Dedifferentiated amniotic fluid mesenchymal stem cell (primary cell): ENCODE results near the gene FBLN5.

Experiments used
- DNase-seq: peaks from one replicate; pipeline ENCODE4 v3.0.0-alpha.2; 2016; ENCODE audit errors: extremely low spot score

The FBLN5 gene

GRCh38 chr14:91945751-91946621, 1.5 kb downstream of the FBLN5 start:
- DNase-seq: no peak

DNA sequence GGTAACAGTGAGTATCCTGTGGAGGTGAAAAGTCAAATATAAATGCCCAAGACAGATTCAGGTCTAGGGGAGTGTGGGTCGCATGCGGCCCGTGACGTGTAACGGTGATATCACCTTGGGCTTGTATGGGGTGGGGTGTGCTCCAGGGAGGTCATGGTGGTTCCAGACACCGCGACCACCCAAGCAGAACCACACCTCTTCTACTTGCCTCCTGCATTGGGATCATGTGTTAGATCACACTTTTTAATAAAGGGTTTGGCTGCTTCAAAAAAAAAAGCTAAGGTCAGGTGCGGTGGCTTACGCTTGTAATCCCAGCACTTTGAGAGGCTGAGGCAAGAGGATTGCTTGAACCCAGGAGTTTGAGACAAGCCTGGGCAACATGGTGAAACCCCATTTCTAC, 4.5 kb downstream of the FBLN5 start:
- DNase-seq: no peak

- no peak for DNase-seq
These were observed 5.4 kb downstream of the FBLN5 start for GRCh38 chr14:91942128-91942527.

DNA sequence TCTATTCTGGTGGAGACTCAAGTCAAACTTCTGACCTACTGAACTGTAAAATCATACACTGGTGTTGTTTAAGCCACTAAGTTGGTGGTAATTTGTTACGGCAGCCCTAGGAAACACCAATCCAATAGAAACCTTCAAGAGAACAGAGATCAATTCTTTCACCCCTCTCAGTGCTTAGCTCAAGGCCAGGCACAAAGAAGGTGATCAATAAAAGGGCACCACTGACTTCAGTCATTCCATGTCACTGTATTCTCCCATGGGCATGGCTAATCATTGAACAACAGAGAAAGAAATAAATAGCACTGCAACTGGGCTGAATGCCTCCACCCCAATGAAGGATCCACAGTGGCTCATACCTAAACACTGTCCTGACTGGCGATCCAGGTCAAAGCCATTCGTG, 7.3 kb downstream of the FBLN5 start:
- no peak for DNase-seq

GRCh38 chr14:91935586-91935985, 11.9 kb downstream of the FBLN5 start:
- no peak for DNase-seq

GRCh38 chr14:91934554-91935285, 12.8 kb downstream of the FBLN5 start:
- no peak for DNase-seq

- DNase-seq: no peak
These were observed 15.9 kb downstream of the FBLN5 start for GRCh38 chr14:91931478-91932088.

- no peak for DNase-seq
These were observed 17.8 kb downstream of the FBLN5 start for GRCh38 chr14:91929700-91930099.

GRCh38 chr14:91927800-91928199, 19.7 kb downstream of the FBLN5 start:
- DNase-seq: no peak

GRCh38 chr14:91927191-91927590, 20.3 kb downstream of the FBLN5 start:
- DNase-seq: no peak

- DNase-seq: no peak
These were observed 21.2 kb downstream of the FBLN5 start for GRCh38 chr14:91926131-91926890.

DNA sequence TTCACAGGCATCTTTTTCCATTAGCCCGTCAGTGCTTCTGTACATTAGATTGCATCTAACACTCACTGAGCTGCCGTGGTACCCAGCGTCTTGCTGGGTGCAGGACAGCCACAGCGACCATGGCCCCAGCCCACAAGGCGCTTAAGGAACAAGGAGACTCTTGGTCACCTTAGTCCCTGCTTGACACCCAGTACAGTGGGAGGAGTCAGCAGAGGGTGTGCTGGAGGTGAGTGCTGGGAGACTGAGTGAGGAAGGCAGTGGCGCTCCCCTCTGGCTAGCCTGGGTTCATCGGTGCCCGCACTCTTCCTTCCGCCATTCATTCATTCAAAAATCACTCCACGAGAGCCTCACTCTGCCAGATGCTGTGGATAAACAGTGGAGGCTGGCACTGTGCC, 21.8 kb downstream of the FBLN5 start:
- no peak for DNase-seq

- DNase-seq: no peak
These were observed 22.3 kb downstream of the FBLN5 start for GRCh38 chr14:91925001-91925726.

DNA sequence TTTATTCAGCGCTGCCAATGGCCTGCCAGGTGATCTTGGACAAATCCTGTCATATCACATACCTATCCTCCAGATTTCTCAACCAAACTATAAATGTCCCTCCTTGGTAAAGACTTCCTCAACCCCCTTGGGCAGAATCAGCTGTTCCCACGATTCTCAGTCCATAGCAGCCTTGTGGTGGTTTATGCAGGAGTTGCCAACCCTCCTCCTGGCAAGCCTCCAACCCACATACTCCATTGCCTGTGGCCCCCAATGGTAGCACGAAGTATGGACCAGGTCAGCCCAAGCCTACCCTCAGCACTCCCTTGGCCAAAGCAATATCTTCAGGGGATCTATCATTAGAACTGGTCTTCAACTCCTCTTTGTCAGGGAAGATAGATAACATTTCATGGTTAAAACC, 27.0 kb downstream of the FBLN5 start:
- DNase-seq: no peak

DNA sequence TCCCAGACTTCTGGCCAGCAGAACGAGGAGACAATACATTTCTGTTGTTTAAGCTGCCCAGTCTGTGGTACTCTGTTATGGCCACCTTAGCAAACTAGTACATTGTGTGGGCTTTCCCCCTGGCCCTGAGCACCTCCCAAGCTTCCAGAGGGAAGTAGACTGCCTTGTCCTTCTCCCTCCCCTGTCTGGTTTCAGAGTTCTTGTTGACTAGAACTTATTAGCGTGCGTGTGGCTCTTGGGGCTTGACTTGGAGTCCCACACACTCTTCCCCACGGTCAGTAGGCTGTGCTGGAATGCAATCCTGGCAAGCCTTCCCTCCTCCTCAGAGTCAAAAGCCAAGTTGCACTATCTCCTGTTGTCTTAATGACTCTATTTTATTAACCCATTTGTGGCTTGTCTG, 27.7 kb downstream of the FBLN5 start:
- DNase-seq: no peak

DNA sequence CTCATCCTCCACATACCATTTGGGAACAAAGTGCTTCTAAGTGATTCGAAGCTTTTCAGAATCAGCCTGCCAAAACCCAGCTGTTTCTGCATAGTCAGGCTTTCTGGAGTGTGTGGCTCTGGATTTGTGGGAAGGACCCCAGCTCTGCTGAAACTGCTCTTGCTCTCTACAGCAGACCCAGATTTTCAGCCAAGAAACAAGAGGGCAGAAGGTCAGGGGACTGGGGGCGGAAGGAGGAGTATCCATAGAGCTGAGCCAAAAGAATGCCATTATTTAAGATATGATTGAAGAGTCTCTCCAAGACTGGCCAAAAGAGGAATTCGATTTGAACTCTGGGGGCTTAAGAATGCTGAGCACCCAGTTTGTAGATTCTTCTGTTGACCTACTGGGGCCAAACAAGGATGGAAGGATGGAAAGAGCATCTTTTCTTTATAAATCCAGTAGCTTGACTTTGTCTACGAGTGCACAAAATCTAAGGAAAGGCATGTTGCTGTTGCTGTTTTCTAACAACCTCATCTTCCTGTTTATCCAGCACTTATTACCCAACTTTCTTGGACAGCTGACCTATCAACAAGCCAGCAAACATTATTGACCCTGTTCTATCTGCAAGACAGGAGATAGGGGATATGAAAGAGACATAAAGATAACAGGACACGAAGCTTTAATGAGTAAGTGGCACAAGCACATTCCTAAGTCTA, 29.2 kb downstream of the FBLN5 start:
- DNase-seq: no peak

DNA sequence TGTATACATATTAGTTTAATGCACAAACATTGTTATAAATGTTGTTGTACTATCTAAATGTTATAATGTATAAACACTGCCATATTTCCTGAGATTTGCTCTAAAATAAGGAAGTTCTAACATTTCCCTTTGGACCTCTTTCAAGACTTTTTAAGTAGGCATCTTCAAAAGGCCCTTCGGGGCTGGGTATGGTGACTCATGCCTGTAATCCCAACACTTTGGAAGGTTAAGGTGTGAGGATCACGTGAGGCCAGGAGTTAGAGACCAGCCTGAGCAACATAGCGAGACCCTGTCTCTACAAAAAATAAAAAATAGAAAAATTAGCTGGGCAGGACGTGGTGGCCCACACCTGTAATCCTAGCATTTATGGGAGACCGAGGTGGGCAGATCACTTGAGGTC, 35.5 kb downstream of the FBLN5 start:
- DNase-seq: no peak

DNA sequence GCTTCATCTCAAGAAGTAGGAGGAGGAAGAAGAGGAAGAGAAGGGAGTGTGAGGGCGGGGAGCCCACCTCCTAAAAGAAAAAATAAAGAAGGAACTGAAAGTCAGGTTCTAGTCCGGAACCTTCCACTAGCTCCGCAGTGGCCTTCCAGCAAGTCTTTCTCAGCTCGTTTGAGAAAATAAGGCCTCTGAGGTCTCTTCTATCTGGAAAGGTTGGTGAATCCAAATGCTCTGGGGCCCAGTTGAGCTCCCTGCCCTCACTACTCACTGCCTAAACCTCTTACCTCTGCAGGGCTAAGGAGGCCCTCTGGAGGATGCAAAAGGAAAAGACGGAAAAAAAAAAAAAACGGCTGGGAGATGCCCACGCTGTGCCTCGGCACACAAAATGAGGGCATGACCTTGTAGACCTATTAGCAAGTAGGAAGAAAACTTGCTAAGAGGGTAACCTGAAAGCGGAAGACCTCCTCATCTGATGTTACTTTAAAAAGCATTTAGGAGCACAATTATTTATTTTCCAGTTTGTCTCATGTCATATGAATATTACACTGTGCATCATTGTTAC, 35.9 kb downstream of the FBLN5 start:
- DNase-seq: no peak

DNA sequence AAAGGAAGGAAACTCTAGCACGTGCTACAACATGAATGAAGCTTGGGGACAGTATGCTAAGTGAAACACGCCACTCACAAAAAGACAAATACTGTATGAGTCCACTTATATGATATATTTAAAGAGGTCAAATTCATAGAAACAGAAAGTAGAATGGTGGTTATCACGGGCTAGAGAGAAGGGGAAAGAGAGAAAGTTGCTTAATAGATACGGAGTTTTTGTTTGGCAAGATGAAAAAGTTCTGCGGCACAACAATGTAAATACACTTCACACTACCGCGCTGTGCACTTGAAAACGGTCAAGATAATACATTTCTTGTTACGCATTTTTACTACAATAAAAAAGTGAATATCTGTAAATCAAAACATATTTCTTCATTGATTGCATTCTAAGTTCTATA, 37.3 kb downstream of the FBLN5 start:
- no peak for DNase-seq

DNA sequence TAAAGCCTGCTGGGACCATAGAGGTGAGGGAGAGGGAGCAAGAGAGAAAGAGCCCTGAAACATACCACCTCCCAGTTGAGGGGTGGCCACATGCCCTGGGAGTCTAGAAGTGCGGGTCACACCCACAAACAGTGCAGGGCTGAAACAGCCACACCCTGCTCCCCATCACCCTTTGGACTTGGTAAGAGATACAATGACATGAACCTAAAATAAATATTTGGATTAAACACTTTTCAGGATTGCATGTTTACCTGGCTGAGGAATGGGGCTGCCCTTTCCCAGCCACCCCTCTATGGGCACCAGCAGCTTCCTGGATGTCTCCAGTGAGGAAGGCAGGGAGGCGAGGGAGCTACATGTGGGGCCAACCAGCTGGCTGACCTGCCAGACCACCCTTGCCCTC, 41.1 kb downstream of the FBLN5 start:
- DNase-seq: no peak
